Hematopoietic multipotent progenitor cell treated with erythropoietin and hydrocortisone succinate and interleukin-3 and kit ligand, for 8 days (in vitro differentiated cells): ENCODE measurements around the gene COL1A1.

Experiments
- DNase-seq: peaks from one replicate; pipeline ENCODE4 v3.0.0-alpha.2; 2015

The COL1A1 gene

DNA sequence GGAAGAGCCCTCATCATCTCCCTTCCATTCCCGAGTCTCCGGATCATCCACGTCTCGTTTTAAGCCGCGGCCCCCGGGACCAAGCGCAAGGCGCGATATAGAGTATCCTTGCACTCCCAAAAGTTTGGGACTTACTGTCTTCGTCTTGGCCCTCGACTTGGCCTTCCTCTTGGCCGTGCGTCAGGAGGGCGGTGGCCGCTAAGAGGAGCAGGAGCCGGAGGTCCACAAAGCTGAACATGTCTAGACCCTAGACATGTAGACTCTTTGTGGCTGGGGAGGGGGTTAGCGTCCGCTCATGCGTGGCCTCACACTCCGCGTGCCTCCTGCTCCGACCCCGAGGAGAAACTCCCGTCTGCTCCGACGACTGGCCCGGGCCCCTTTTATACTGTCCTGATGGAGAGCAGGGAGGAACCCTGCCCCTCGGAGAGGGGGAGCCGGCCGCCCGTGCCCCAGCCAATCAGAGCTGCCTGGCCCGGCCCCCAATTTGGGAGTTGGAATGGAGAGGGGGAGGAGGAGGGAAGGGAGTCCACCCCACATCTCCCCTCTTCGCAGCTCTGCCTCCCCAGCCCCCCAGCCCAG lies at the start of gene COL1A1:
COL1A1 (minus strand) TSS at position 356 of the 579 bp plus-strand sequence; CDS start at position 238, 118 bp downstream.
- DNase-seq: no peak

DNA sequence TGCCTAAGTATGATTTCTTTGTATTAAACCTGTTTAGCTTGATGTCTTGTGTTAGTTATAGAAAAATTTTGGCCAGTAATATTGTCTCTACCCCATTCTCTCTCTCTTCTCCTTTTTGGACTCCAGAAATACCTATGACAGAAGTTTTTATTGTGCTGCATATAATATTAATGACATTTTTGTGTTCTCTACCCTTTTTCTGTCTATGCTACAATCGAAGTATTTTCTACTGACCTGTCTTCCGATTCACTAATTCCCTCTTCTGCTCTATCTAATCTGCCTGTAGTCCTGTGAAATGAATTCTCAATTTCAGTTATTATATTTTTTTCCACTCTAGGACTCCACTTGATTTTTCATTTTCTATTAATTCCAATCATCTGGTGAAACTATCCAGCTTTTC lies 46.8 kb upstream of the COL1A1 start:
- DNase-seq: no peak

DNA sequence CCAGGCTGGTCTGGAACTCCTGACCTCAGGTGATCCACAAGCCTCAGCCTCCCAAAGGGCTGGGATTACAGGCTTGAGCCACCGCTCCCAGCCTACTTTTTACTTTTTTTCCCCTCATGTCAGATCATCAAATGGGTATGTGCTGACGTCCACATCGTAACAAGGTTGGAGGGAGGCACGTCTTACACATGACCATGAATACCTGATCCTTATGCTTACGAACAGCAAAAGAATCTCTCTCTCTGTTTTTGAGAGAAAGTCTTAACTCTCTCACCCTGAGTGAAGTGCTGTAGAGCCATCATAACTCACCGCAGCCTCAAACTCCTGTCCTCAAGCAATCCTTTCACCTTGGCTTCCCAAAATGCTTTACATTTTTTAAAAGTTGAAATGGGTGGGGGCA lies 43.3 kb upstream of the COL1A1 start:
- no peak for DNase-seq

DNA sequence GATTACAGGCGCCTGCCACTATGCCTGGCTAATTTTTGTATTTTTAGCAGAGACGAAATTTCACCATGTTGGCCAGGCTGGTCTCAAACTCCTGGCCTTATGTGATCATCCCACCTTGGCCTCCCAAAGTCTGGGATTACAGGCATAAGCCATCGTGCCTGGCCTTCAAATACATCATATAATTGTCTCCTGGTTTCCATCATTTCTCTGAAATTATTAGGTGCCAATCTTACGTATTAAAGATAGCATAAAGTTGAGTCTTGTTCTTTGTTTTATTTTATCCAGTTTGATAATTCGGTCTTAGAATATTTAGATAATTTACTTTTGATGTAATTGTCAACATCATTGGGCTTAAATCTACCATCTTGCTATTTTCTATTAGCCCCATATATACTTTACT lies 40.0 kb upstream of the COL1A1 start:
- no peak for DNase-seq

- no peak for DNase-seq
These were observed 39.4 kb upstream of the COL1A1 start for GRCh38 chr17:50240851-50241250.

DNA sequence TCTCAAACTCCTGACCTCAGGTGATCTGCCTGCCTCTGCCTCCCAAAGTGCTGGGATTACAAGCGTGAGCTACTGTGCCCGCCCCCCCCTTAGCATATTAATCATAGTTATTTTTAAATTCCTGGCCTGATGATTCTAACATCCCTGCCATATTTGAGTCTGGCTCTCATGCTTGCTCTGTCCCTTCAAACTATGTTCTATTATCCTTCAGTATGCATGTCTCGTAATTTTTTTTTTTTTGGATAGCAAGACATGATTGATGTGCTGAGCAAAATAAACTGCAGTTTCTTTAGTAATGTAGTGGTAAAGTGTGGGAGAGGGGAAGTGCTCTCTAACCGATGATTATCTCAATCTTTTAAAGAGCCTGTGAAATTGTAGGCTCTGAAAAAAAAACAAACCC lies 38.5 kb upstream of the COL1A1 start:
- no peak for DNase-seq

DNA sequence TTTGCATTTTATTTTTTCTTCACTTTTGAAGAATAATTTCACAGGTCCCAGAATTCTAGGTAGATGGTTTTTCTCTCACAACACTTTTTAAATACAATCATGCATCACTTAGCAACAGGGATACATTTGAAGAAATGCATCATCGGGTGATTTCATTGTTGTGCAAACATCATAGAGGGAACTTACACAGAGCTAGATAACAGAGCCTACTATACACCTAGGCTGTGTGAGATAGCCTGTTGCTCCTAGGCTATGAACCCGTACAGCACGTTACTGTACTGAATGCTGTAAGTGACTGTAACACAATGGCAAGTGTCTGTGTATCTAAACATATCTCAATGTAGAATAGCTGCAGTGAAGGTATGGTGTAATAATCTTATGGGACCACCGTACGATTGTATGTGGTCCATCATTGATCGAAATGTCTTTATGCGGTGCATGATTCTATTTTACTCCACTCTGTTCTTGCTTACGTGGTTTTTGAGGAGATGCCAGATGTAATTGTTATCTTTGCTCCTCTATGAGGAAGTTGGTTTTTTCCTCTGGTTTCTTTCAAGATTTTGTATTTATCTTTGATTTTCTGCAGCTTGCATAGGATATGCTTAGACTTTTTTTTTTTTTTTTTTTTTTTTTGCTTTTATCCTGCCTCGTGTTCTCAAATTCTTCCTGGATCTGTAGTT lies 37.3 kb upstream of the COL1A1 start:
- no peak for DNase-seq

DNA sequence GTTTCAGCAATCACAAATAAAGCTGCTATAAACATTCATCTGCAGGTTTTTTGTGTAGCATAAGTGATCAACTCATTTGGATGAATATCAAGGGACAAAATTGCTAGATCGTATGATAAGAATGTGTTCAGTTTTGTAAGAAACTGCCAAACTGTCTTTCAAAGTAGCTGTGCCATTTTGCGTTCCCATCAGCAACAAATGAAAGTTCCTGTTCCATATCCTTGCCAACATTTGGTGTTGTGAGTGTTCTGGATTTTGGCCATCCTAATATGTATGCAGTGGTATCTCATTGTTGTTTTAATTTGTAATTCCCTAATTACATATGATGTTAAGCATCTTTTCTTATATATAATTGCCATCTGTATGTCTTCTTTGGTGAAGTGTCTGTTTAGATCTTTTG lies 36.5 kb upstream of the COL1A1 start:
- DNase-seq: no peak

GRCh38 chr17:50234581-50234980 lies 33.1 kb upstream of the COL1A1 start:
- no peak for DNase-seq

DNA sequence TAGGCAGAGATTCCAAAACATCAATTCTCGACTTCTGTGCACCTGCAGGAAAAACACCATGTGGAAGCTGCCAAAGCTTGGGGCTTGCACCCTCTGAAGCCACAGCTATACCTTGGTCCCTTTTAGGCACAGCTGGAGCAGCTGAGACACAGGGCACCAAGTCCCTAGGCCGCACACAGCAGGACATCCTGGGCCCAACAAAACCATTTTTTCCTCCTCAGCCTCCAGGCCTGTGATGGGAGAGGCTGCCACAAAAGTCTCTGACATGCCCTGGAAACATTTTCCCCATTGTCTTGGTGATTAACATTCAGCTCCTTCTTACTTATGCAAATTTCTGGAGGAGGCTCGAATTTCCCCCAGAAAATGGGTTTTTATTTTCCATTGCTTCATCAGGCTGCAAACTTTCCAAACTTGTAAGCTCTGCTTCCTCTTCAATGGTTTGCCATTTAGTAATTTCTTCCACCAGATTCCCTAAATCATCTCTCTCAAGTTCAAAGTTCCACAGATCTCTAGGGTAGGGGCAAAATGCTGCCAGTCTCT lies 24.3 kb upstream of the COL1A1 start:
- DNase-seq: no peak

DNA sequence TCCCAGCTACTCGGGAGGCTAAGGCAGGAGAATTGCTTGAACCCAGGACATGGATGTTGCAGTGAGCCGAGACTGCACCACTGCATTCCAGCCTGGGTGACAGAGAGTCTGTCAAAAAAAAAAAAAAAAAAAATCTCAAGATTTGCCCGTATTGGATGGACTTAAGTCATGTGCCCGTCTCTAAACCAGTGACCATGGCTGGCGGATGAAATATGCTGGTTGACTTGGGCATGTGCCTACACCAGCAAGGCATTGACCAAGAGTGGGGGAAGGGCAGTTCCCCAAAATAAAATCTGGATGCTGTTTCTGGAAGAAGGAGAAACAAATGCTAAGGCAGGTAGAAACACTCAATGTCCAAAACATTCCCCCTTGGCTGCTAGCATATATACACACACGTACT lies 21.5 kb upstream of the COL1A1 start:
- DNase-seq: no peak

- no peak for DNase-seq
These were observed 20.6 kb upstream of the COL1A1 start for GRCh38 chr17:50221864-50222545.

DNA sequence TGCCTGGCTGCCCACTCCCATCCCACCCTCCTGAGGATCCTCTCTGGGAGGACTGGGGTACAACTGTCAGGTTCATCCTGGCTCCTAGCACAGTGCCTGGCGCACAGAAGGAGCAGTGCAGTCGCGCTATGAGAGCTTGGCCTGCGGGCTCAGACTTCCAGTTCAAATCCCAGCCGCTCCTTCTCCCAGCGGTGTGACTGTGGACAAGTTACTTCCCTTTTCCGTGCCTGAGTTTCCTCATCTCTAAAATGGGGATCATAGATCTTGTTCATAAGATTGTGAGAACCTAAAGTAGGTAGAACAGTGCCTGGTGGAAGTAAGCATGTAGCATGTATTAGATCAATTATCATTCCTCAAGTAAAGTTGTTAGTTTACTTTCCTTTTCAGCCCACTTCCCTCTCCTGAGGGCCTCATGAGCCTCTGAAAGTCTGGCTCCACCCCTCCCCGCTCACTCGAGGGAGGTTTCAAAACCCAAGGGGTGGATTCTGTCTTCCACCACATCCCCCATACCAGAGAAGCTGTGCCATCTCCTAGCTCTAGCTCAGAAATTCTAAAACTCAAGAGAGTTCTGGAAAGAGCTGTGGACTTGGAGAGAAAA lies 19.9 kb upstream of the COL1A1 start:
- DNase-seq: no peak

DNA sequence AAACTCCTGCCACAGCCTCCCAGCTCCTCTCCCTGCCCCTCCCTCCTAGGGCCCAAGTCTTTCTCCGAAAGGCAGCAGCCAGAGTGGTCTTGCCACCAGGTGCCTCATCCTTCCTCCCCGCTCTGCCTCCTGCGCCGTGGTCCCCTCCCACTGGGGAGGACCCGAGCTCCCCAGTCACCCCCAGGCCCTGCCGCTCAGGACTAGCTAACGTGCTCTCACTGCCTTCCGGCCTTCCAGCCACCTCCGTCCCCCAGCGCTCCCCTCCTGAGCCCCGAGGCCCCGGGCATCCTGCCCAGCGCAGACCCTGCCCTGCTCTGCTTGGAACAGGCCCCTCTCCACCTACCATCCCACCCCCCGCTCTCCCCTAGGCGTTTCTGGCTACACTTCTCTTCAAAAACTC lies 19.4 kb upstream of the COL1A1 start:
- DNase-seq: no peak

- no peak for DNase-seq
These were observed 18.6 kb upstream of the COL1A1 start for GRCh38 chr17:50219939-50220465.

- DNase-seq: no peak
These were observed 17.9 kb upstream of the COL1A1 start for GRCh38 chr17:50219342-50219741.

- DNase-seq: no peak
These were observed 17.4 kb upstream of the COL1A1 start for GRCh38 chr17:50218771-50219315.

GRCh38 chr17:50218071-50218759 lies 16.8 kb upstream of the COL1A1 start:
- DNase-seq: no peak

- DNase-seq: no peak
These were observed 16.2 kb upstream of the COL1A1 start for GRCh38 chr17:50217591-50217990.

- DNase-seq: no peak
These were observed 13.7 kb upstream of the COL1A1 start for GRCh38 chr17:50214976-50215760.
